Epidermal melanocyte (primary cell): ENCODE data around the gene LRP1-AS.
"Not testable (repeated sequence)": the region's sequence is repeated elsewhere in the genome, so short reads cannot be mapped to it uniquely, and the experiment has no call there.

ENCODE experiments used
- DNase-seq: peaks from one replicate; pipeline ENCODE4 v3.0.0; 2011; ENCODE audit warnings: low spot score; ENCODE audit not compliant: insufficient read length

The LRP1-AS gene

GRCh38 chr12:57123813-57124212 is 23.6 kb downstream of the LRP1-AS start:
- DNase-seq: no peak

DNA sequence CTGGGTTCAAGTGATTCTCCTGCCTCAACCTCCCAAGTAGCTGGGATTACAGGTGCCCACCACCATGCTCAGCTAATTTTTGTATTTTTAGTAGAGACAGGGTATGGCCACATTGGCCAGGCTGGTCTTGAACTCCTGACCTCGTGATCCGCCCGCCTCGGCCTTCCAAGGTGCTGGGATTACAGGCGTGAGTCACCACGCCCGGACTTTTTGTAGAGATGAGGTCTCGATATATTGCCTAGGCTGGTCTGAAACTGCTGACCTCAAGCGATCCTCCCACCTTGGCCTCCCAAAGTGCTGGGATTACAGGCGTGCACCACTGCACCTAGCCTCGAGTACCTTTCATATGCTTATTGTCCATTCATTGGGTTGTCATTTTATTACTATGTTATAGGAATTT is 26.7 kb downstream of the LRP1-AS start:
- DNase-seq: not testable (repeated sequence)

GRCh38 chr12:57119294-57120085 is 27.9 kb downstream of the LRP1-AS start:
- DNase-seq: no peak

GRCh38 chr12:57118711-57119271 is 28.6 kb downstream of the LRP1-AS start:
- no peak for DNase-seq

DNA sequence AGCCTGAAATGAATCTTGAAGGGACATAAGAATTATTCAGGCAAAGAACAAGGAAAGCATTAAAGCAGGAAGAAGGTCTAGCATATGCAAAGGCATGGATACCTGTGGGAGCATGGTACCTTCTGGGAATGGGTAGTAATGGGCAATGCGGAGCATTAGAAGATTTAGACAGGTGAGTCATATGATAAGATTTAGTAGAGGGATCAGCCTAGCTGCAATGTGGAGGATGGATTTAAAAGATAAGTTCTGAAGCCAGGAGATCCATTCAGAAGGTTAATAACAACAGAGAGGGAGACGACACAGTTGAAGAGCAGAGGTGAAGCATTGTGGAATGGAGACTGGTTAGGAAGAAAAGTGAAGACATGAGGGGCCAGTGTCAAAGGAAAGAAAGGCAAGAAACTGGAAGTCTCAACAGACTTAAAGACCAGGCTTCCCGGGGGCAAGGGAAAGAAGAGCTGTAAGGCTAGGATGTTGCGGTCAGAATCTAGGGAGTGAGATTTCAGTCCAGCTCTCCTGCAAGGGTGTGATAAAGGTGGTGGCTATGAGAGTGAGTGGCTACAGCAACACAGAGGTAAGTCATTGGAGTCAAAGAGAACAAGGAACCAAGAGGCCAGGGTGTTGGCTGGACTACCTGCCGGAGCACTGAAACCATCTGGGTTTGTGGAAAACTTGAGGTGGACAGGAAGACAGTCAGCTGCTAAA is 30.7 kb downstream of the LRP1-AS start:
- no peak for DNase-seq

- DNase-seq: no peak
These were observed 34.7 kb downstream of the LRP1-AS start for GRCh38 chr12:57112492-57113294.

GRCh38 chr12:57111031-57111734 is 36.2 kb downstream of the LRP1-AS start, which contains the start of gene STAT6:
TSS of gene STAT6 (minus strand) at chr12:57111362. CDS start at chr12:57108278, 3,084 bp downstream.
- no peak for DNase-seq

DNA sequence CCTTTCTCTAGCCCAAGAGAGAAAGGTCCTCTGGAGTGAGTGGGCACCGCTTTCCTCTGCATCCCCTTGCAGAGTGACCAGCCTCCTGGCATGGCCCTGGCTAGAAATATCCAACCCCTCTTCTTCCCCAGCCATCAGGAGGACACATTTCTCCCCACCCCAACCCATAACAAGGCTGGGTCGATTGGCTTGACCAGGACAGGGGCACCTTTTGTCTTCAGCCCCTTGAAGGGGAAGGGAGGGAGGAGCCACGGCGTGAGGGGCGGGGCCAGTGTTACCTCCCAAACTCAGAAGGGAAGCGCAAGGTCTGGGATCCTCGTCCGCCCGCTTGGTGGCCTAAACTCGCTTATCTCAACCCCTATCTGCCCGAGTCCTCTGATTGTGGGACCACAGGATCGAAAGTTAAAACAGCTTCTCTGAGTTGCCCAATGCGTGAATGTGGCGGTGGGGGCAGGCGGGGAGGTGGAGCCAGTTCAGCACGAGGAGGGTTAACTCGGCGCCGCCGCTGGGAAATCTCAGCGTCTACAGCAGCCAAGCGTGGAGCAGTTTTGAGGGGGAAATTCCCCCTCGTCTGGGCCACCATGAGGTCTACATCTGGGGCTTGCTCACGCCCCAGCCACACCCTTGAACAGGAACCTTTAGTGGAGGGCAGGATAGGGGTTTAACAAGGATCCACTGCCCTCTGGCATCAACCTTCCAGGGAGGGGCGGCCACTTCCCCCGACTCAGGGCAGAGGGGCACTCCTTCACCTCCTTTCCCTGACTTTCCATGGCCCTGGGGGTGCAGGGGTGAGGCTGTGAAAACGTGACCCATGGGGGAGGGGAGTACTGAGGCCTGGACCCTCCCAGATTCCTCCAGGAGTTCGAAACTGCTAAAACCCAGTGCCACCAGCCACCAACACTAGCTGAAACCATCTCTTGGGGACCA is 37.1 kb downstream of the LRP1-AS start:
- peak; percentile 56 for DNase-seq

- DNase-seq: no peak
These were observed 38.0 kb downstream of the LRP1-AS start for GRCh38 chr12:57109207-57110103.

- no peak for DNase-seq
These were observed 39.8 kb downstream of the LRP1-AS start for GRCh38 chr12:57107456-57108155.

DNA sequence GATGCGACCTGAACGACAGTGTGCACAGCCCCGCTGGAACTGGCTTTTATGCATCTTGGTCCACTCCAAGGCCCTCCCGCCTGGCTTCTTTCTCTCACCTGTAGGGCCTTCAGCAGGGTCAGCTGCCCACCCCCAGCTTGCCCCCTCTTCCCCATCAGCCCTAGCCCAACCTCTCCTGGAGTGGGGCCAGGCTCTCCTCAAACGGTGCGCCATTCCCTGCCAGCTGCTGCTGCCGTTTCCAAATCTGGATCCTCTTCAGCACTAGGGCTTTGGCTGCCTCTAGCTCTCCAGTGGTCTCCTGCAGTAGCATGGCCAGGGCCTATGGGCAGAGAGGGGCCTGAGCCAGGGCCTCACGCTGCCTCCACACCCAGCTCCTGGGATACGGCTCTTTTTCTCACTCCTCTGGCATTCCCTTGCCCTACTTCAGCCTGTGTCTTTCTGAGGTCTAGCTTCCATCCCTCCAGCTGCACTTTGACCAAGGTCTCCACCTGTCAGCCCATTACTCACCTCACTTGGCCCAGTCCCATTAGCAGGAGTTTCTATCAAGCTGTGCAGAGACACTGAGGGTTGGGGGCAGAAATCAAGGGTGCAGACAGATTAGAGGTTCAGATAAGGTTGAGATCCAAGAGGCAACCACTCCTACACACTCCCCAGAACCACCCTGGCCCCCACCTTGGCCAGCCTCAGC is 41.3 kb downstream of the LRP1-AS start:
- no peak for DNase-seq

GRCh38 chr12:57105011-57105753 is 42.2 kb downstream of the LRP1-AS start:
- no peak for DNase-seq

- DNase-seq: no peak
These were observed 43.0 kb downstream of the LRP1-AS start for GRCh38 chr12:57104292-57104910.

DNA sequence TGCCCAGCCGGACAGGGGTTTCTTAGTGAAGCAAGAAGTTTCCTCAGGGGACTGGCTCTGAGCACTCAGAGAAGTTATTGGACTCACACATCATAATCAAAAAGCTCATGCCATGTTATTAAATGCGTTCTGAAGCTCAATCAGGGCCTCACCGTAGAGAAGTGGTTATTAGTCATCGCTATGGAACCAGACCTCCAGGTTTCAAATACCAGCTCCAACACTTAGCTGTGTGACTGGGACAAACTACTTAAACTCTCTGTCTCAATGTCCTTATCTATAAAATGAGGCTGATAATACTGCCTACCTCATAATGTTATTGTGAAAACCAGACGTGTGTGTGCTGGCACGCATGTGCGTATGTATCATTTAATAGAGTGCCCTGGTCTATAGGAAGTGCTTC is 43.6 kb downstream of the LRP1-AS start:
- no peak for DNase-seq

GRCh38 chr12:57101892-57102695 is 45.3 kb downstream of the LRP1-AS start:
- DNase-seq: no peak

GRCh38 chr12:57099766-57100165 is 47.7 kb downstream of the LRP1-AS start:
- no peak for DNase-seq
